ENCODE measurements around the gene NME2.

Gene NME2

GRCh38 chr17:51166198-51166986 lies at the start of gene NME2:
NME2 (plus strand) TSS chr17:51166411; CDS start chr17:51166831, 420 bp downstream.
- no peak for DNase-seq (ENCODE audit: low read depth, low spot score)
- ChIA-PET POLR2A (interaction anchor here (0.7 to 1.7 kb wide), 6 partner anchors 9 to 300 kb away, joined by 3 to 5 read pairs (median 4); partner anchors contain the start of genes NME1 and TOB1), CTCF (interaction anchor here (0.6 to 2.1 kb wide), 5 partner anchors 10 to 167 kb away, joined by 3 to 8 read pairs (median 5); no protein-coding TSS in a partner anchor)

GRCh38 chr17:51118330-51119195 lies 47.6 kb upstream of the NME2 start:
- CTCF ChIA-PET: interaction anchor here (0.8 to 4.3 kb wide), 5 partner anchors 8 to 118 kb away, joined by 3 to 21 read pairs (median 3); no protein-coding TSS in a partner anchor
- TF ChIP-seq CTCF (IDR thresholded peaks at IDR 0.05; ENCODE audit: insufficient read depth, low read length, missing control alignments): no peak
- DNase-seq (ENCODE audit: low read depth, low spot score): no peak
- POLR2A ChIA-PET: no interaction called here
- peak overlapping the region; percentile 96 for H3K4me3 ChIP-seq (ENCODE audit: low read depth, low read length)

More at GRCh38 chr17:51166198-51166986, at the start of gene NME2:
- peak; percentile 23 for TF ChIP-seq CTCF (IDR thresholded peaks at IDR 0.05; ENCODE audit: insufficient read depth, low read length, missing control alignments)
- H3K4me3 ChIP-seq (ENCODE audit: low read depth, low read length): peak within 1 kb of the TSS; percentile 82

GRCh38 chr17:51119415-51120356 lies 46.5 kb upstream of the NME2 start:
- POLR2A ChIA-PET: interaction anchor here (1.2 to 2.6 kb wide), 4 partner anchors 16 to 254 kb away, joined by 3 to 9 read pairs (median 6); partner anchors contain the start of genes NME1 and TOB1
- no peak for DNase-seq (ENCODE audit: low read depth, low spot score)

GRCh38 chr17:51120357-51120738 lies 45.9 kb upstream of the NME2 start:
- ChIA-PET POLR2A (interaction anchor here (0.6 to 2.6 kb wide), 7 partner anchors 16 to 254 kb away, joined by 3 to 9 read pairs (median 3); partner anchors contain the start of genes NME1 and TOB1), CTCF (interaction anchor here (0.5 to 4.3 kb wide), 9 partner anchors 10 to 119 kb away, joined by 3 to 21 read pairs (median 3); partner anchors contain the start of gene NME1)
- TF ChIP-seq CTCF (IDR thresholded peaks at IDR 0.05; ENCODE audit: insufficient read depth, low read length, missing control alignments): no peak
- peak overlapping the region; percentile 96 for H3K4me3 ChIP-seq (ENCODE audit: low read depth, low read length)
- DNase-seq (ENCODE audit: low read depth, low spot score): no peak

More at GRCh38 chr17:51119415-51120356, 46.5 kb upstream of the NME2 start:
- CTCF ChIA-PET: interaction anchor here (0.8 to 4.3 kb wide), 11 partner anchors 10 to 119 kb away, joined by 3 to 21 read pairs (median 3); partner anchors contain the start of gene NME1
- peak overlapping the region; percentile 96 for H3K4me3 ChIP-seq (ENCODE audit: low read depth, low read length)
- peak; percentile 5 for TF ChIP-seq CTCF (IDR thresholded peaks at IDR 0.05; ENCODE audit: insufficient read depth, low read length, missing control alignments)
